HG03196 (cell line): ENCODE measurements around the gene HSBP1L1.
A peak's percentile ranks its signal among the peaks of the same experiment; 100 is the strongest.

ENCODE experiments used
- ATAC-seq: cut with Tn5 transposase; IDR thresholded peaks from one replicate; pipeline ENCODE4 v1.9.1; 2021; ENCODE audit not compliant: unreplicated experiment

HSBP1L1 gene

DNA sequence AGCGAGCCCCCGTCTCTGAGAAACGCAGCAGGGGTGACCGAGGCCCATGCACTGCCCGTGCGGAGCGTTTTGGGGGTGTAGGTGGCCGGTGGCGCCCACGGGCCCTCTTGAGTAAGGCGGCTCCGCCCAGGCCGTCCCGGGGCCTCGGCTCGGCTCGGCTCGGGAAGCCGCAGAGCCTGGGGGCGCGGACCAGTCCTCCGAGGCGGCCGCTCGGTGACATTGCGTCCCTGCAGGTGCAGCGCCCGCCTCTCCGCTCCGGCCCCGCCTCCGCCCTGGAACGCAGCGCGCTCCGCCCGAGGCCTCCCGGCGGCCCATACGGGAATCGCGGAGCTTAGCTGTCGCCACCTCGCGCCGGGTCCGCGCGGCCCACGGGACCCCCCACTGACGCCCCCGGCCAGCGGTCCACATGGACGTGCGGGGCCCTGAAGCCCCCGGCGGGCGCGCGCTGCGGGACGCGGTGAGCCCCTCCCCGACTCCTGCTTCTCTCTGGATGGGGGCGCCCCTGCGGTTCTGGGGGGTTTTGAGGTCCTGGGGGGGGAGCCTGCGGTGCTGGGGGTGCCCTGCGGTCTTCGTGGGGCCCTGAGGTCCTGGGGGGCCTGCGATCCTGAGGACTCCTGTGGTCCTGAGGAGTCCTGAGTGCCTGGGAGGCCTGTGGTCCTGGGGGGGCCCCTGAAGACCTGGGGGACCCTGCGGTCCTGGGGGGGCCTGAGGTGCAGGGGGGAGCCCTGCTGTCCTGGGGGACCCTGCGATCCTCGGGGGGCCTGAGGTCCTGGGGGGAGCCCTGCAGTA, at the start of gene HSBP1L1:
Gene HSBP1L1, plus strand, starts transcription at position 314 of the 789 bp plus-strand sequence. Its CDS starts 93 bp downstream, at position 407.
- peak; percentile 54 for ATAC-seq

DNA sequence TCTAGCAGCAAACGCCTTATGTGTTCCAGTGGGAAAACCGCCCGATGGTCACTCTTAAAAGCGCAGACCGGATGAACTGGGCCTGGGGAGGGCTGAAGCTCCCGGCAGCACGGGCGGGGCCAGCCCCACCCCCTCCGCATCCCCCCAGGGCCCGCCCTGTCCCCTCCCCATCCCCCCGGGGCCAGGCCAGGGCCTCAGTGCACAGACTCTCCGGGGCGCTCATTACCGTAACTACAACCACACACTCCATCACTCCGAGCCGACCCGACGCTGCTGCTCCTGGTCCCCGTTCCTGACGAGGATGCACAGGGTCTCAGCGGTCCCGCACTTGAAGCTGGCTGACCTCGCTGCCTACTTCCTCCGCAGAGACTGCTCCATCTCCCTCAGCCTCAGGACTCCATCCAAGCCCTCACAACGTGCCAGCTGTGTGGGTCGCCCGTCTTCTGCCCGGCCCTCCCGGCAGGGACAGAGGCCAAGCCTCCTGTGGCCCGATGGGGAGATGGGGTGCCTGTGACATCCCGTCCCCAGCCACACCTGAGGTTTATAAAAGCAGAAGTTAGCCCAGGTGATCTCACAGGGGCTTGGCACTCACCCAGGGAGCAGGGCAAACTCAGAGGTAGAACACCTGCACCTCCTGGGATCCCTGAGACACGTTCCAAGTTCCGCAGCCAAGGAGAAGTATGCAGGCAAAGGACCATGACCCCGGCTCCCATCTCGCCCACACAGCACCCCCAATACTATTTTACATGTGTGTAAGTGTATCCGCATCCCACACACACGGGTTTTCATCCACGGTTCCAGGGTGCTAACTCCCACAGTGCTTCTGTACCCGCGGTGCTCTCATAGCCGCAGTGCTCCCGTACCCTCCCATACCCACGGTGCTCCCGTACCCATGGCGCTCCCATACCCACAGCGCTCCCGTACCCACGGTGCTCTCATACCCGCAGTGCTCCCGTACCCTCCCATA, 49.0 kb upstream of the HSBP1L1 start:
- no peak for ATAC-seq

DNA sequence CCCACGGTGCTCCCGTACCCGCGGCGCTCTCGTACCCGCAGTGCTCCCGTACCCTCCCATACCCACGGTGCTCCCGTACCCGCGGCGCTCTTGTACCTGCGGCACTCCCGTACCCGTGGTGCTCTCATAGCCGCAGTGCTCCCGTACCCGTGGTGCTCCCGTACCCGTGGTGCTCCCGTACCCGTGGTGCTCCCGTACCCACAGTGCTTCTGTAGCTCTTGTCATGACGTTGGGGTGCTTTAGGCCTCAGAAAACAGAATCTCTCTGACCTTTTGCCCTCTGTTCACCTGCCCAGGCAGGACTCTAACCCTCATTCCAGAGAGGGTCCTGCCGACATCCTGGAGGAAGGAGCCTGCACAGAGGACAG, 48.3 kb upstream of the HSBP1L1 start:
- ATAC-seq = no peak

DNA sequence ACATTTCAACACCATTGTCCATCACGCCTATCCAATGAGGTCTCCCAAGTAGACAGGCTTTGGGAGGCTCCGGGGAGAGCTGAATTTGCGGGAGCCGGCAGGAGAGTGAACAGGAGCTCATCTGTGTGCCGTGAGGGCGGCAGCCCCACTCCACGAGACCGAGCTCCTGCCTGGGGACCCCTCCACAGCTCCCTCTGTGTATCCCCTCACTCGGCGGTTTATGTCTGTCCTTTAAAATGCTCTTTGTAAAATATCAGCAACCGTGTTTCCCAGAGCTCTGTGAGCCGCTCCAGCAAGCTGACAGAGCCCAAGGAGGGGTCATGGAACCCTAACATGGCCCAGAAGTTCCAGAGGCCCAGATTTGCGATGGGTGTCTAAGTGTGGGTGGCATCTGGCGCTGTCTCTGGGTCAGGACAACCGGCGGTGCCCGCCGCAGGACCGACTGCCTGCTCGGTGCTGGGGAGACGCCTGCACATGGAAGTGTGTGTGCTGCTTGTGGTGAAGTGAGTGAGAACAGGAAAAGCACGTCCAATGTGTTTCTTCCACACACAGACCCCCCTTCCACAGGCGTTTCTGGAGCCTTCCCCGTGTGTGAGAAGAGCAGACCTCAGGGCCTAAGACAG, 47.8 kb upstream of the HSBP1L1 start:
- ATAC-seq = no peak

DNA sequence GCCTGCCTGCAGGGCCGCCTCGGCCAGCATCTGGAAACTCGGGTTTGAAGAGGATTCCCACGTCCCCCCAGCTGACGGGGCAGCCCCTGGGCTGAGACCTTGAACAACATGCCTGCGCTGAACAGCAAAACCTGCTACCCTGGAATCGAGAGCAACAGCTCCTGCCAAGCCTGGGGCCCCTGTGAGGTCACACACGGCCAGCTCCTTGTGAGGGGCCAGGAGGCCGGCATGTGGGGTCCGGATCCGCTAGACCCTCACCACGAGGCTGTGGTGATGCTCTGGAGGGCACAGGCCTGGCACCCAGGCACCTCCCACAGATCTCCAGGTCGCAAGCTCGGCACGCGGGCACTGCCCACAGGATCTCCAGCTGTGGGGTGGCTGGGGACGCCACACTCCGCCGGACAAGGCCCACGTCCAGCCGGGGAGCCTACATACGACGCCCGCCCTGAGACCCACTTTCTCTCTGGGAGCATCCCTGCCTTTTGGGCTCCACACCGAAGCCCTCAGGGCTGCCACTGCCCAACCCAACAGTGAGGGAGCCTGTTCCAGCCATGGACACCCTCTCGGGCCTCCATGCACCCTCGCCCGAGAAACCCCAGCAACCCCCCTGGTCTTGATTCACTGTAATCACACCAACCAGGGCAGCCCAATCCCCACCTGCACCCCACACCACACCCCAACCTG, 47.1 kb upstream of the HSBP1L1 start:
- no peak for ATAC-seq

DNA sequence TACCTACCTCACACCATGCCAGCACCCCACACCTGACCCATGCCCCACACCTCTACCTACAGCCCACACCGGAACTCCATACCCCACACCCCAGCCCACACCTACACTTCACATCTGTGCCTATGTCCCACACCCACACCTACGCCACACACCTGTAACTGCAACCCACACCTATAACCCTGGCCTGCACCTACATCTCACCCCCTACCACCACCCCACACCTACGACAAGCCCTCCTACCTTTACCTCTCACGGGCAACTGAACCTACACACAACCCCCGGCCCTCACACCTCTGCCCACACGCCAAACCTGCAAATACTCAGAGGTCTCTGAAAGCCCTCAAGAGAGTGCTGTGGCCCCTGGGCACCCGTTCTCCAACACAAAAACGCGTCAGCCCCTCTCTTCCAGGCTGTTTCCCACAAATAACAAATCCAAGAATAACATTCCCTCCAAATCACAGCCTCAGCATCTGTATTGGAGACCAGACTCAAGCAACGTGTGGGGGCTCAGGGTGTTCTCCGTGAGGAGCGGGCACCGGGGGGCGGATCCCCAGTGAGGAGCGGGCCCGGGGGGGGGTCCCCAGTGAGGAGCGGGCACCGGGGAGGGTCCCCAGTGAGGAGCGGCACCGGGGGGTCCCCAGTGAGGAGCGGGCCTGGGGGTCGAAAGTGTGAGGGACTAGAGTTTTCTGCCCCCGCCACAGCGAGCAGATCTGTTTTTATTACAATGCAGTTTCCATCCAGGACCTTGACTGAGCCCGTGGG, 46.4 kb upstream of the HSBP1L1 start:
- ATAC-seq = no peak

DNA sequence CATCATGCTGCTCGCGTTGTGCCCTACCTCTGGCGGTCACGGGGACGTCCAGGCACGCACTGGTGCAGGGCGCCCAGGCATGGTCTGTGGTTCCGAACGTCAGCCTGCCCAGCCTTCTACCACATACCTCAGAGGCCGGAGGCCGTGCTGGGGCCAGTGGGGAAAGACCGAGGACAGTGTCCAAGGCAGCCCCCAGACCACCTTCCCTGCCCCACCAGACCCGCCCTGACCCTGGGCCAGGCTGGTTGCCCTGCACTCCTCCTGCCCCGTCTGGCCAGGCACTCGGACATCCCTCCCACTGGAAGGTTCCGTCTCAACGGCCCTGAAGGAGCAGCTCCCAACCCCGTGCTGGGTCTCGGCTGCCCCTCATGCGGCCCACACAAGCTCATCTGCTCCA, 45.8 kb upstream of the HSBP1L1 start:
- no peak for ATAC-seq

DNA sequence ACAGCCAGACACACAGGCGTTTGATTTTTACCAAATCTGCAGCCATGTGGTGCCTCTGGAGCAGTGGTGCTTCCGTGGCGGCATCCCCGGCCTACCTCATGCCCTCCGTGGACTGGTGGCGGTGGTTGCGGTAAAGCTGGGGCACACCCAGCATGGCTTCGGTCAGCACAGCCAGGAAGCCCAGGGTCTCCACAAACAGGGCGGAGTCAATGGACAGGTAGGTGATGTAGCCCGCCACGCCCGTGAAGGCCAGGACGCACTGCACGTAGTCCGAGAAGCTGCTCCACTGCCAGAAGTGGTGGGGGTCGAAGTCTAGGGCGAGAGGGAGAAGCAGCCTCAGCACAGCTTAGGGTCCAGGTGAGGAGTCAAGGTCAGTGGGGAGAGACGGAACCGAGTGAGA, 45.4 kb upstream of the HSBP1L1 start:
- ATAC-seq = no peak

DNA sequence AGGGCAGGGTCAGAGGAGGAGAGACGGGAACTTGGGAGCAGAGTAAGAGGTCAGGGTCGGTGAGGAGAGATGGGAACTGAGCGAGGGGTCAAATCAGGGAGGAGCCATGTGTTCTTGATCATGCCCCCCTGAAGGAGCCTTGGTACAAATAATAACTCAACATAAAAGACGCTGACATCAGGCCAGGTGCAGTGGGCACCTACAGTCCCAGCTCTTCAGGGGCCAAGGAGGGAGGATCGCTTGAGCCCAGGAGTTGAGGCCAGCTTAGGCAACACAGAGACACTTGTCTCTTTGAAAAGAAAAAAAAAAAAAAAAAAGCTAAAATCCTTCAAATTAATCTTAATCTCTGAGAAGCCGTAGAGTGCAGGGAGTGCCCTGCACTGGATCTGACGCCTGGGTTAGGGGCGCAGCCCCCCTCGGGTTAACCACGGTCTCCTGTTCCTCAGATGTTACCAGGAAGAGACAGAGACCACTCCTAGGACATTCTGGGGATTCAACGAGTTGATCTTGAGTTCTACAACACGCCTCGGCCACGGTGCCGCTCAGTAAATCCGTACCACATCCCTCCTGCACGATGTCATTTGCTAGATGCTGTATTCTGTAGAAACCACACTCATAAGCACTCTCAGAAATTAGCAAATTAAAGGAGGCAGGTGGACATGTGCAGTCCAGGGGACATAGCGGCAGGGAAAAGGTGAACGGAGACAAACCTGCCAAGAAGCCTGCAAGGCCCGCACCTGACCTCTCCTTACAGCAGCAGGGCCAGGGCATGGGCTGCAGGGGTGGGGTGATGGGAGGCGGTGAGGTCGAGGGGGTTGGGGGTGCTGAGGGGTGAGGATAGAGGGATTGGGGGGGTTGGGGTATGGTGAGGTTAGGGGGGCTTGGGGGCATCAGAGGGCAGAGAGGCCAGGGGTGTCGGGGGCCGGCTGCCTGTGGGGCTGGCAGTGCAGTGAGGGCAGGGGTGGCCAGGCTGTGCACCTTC, 42.2 kb upstream of the HSBP1L1 start:
- ATAC-seq = no peak

DNA sequence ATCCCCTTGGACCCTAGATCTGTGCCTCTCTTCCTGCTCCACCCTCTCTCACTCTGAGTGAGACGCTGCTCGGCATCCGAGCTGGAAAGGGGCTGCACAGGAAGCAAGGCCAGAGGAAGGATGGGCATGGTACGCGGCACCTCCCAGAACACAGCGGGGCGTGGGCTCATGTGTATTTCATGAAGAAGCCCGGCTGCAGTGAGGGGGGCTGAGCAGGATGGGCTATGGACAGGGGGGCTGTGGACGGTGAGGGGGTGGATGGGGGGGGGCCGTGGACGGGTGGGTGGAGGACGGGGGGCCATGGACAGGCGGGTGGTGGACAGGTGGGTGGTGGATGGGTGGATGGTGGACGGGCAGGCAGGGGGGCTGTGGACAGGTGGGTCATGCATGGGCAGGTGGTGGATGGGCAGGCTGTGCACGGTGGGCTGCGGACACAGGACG, 41.5 kb upstream of the HSBP1L1 start:
- no peak for ATAC-seq

DNA sequence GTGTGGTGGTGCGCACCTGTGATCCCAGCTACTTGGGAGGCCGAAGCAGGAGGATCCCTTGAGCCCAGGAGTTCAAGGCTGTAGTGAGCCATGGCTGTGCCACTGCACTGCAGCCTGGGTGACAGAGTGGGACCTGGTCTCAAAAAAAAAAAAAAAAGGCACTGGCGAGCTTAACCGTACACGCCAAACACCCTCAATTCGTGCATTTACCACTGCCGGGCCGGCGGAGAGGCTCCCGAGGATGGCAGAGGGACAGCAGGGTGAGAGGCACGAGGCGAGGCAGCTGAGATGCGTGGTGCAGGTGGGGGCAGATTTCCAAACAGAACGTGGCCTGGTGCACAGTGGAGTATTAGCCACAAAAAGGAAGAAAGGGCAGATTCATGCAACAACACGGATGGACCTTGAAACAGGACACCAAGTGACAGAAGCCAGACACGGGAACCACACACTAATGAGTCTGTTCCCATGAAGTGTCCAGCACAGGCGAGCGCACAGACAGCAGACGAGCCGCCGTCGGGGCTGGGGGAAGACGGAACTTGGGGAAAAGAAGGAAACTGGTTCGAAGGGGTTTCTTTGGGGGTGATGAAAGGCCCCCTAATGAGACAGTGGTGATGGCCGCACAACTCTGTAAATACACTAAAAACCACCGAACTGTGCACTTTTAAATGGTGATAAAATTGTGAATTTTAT, 40.4 kb upstream of the HSBP1L1 start:
- ATAC-seq = no peak

DNA sequence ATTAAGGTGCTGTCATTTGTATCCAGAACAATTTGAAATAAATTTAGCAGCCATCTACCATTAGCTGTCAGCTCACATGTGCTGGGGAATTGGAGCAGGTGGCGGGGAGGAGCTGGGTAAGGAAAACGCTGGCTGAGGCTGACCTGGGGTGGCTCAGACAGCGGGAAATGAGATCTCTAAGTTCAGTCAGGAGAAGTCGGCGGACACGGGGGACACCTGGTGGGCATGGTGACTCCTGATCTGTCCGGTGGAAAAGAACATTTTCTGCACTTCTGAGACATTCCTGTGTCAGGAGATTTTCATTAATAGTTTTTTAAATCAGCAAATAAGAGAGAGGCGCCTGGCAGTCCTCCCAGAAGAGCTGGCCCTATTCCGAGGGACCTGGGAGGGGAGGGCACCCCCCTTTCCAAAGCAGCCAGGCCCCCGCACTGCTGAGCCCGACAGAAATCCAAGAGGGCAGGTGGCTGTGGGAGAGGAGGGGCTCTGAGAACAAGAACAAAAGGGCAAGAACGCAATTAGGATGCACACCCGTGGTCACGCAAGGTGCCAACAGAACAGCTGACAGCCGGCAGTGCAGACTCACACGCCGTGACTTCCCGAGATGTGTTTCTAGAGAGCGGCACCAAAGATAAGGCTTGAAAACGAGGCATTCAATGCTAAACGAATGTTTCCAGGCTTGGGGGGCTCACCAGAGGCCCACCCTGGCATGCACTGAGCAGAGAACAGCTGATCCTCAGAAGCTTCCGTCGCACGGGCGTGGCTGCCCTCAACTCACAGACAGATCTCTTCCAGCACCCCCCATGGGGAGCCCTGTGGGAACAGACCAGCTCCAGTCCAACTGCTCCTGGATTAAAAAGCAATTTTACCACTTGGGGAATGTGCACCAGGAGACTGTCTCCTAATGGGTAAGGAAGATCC, 39.4 kb upstream of the HSBP1L1 start:
- ATAC-seq = no peak

DNA sequence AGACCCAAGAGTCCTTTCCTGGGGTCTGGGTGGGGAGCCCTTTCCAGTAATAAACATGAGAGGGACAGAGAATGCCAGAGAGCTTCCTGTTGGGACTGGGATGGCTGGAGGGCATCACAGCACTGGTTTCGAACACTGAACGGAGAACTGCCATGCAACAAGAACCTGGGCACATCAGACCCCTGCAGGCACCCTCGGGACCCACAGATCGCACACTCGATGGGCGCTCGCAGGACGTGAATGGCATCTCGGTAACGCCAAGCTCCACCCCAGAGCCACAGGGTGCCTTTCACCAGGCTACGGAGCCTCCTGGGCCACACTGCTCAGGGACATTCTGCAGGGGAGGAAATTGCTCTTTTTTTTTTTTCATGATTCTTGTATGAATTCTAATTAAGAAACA, 38.1 kb upstream of the HSBP1L1 start:
- no peak for ATAC-seq

DNA sequence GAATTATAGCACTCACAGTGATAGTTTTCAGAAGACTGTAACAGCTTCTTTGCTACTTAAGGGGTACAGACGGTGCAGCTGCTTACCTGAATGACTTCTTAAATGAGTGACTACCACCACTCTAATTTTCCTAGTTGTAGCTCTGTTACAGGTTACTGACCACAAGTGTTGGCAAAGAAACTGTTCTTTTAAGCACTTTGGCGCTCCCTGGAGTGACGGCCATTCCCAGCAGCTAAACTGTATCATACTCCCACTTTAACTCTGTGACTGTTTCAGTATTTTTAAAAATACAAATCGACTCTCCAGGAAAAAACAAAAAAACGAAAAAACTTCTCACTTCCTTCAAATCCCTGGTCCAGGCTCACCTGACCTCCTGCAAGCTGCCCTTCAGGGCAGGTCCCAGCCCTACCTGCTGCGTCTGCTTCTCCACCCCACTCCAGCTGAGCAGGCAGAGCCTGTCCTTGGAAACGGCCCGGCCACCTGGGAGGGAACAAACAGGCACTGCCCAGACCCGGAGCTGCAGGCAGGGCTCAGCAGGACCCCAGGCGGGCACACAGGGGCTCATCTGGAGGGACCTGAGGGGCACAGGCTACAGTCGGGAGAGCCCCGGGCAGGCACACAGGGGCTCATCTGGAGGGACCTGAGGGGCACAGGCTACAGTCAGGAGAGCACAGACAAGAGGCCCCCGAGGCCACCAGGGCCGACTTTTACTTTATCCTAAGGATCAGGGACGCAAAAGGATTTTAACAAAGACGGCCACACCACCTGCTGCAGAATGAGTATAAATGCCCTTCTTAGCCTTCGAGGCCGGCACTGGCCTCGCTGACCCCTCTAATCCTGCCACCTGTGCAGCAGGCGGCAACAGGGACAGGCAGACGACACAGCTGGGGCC, 37.5 kb upstream of the HSBP1L1 start:
- no peak for ATAC-seq

DNA sequence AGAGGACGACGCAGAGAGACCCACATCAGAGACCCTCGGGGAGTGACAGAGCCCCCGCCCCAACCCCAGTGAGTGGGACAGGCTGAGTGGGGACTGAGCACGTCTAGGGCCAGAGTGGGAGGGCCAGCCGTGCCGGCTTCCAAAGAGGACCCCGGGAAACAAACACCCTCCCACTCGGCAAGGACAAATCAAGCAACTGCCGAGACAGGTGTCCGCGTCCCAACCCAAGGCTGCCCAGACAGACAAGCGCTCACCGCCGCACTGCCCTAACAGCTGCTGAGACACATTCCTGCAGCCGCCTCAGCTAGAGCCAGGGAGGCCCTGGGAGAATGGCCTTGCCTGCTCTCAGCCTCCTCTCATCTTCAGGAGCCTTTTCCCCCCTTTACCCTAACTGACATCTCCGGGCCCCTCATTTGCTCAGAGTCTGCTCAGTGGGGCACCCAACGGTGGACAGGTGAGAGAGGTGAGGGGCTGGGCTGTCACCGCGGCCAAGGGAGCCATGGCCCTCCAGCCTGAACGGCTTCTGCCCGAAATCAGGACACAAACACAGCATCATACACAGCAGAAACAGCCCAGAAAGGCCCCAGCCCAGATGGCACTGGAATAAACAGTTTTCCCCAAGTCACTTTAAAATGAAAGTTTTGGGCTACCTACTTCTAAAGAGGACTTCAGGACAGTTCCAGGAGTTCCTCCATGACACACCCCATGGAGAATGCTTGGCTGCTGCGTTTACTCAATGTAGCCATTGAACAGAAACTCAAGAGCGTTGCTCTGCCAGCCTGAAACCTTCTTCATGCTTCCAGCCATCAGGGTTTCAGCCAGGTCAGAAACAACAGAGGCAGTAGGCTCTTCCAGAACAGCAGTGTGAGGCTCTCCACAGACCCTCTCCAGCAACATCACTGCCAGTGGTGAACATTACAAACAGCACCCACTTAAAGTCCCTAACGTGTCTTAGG, 36.6 kb upstream of the HSBP1L1 start:
- ATAC-seq = no peak
